DMS 273 treated with DMSO at 0.1 percent for 48 hours (cell line): ENCODE results near the gene CAMSAP3.
A peak's percentile ranks its signal among the peaks of the same experiment; 100 is the strongest.

Experiments used
- DNase-seq: peaks from one replicate; lab custom pipeline; 2025; lab: John Stamatoyannopoulos, UW

The CAMSAP3 gene

GRCh38 chr19:7648265-7649014 is 52.8 kb downstream of the CAMSAP3 start:
- DNase-seq = no peak

GRCh38 chr19:7650148-7650547 is 54.5 kb downstream of the CAMSAP3 start:
- DNase-seq = no peak

- DNase-seq = no peak
Observed at GRCh38 chr19:7652061-7652641, 56.5 kb downstream of the CAMSAP3 start.

GRCh38 chr19:7654401-7654800 is 58.7 kb downstream of the CAMSAP3 start:
- DNase-seq = no peak

GRCh38 chr19:7655581-7655980 is 59.9 kb downstream of the CAMSAP3 start:
- no peak for DNase-seq

- DNase-seq = no peak
Observed at GRCh38 chr19:7657131-7657751, 61.6 kb downstream of the CAMSAP3 start.

- DNase-seq = peak; percentile 16
Observed at GRCh38 chr19:7658219-7658686, 62.6 kb downstream of the CAMSAP3 start.

GRCh38 chr19:7661744-7662538 is 66.3 kb downstream of the CAMSAP3 start:
- no peak for DNase-seq

- DNase-seq = no peak
Observed at GRCh38 chr19:7662657-7663056, 67.0 kb downstream of the CAMSAP3 start.

GRCh38 chr19:7663706-7664105 is 68.0 kb downstream of the CAMSAP3 start:
- DNase-seq = no peak

GRCh38 chr19:7665076-7665475 is 69.4 kb downstream of the CAMSAP3 start:
- DNase-seq = no peak
